Epidermal melanocyte (primary cell): ENCODE data around the gene TMEM253.

Experiments
- DNase-seq: peaks from one replicate; pipeline ENCODE4 v3.0.0; 2011; ENCODE audit warnings: low spot score; ENCODE audit not compliant: insufficient read length

Gene TMEM253

DNA sequence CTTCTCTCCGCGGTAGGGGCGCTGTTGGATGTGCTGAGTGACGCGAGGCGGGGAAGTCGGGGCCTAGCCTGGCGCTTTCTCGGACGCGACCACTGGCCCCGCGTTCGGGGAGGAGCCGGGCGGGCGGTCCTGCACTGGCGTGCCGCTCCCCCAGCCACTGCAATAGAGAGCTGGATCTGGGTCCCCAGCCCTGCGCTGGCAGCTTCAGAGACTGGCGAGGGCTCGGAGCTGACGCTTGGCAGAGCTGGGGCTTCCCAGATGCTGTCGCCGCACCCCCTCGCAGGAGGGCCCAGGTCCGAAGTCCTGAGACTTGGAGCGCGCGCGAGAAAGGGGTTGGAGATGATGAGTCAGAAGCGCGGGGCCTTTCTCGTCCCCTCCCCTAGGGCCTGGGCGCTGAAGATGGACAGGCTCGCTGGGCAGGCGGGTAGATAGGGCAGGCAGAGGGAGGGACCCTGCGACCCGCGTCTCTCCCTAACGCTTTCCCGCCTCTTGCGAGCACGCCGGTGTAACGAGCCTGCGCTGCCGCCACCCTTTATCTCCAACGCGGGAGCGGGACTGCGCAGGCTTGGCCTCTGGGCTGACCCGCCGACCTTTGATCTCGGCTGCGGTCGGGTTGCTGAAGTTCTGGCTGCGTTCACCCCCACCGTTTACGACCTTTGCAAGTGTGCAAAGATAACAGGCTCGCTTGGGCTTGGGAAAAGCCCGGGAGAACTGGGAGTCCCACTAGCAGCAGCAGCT, 3.0 kb downstream of the TMEM253 start:
- peak; percentile 94 for DNase-seq

DNA sequence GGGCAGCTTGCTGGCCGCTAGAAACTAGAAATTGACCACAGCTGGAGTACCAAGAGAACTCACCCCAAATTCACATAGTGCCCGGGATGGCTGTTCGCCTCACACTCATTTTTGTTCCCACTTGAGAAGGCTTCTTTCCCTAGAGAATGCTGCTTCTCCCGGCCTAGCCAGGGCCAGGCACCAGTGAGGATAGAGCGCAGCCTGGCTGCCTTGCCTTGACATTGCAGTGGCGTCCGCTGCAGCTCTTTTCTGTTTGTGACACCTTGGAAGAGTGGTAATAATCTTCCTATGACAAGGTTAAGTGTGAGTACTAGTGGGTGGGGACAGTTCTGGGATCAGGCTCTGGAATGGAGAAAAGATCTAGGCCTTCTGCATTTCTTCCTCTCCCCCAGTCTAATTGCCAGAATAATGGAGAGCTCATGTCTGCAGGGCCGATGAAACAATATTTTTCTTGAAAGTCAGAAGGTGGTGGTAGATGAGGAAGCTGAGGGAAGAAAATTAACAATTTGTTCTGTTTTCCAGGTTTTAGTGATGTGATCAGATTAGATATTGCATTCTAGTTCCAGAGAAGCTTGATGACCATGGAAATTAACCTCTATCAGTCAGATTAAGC, 3.7 kb downstream of the TMEM253 start:
- DNase-seq, result peak; percentile 76

DNA sequence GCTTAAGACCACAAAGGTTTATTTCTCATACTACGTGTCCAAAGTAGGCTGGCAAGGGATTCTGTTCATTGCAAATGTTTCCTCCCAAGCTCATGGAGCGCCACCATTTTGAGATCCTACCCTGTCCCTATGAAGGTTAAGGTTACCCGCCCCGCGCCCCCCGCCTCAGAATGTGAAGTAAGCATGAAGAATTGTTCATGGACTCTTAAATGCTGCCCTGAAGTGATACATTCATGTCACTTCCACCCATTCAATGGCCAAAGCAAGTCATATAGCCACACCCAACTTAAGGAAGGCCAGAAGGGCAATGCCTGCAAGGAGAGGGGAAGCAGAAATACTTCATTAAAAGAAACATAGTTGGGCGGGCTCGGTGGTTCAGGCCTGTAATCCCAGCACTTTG, 4.2 kb downstream of the TMEM253 start:
- DNase-seq, result no peak

DNA sequence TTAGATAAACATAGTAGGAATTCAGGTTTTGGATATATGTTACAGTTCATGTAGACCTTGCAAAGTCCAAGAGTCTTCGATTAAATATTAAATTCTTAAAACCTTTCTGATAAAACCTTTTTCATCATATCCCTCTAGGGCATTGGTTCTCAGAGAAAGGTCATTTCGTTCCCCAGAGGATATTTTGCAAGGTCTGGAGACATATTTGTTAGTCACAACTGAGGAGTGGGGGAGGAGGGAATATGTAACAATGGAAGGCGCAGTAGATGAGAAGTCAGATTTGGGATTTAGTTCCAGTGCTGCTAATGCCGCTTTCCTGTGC, 5.3 kb downstream of the TMEM253 start:
- no peak for DNase-seq

DNA sequence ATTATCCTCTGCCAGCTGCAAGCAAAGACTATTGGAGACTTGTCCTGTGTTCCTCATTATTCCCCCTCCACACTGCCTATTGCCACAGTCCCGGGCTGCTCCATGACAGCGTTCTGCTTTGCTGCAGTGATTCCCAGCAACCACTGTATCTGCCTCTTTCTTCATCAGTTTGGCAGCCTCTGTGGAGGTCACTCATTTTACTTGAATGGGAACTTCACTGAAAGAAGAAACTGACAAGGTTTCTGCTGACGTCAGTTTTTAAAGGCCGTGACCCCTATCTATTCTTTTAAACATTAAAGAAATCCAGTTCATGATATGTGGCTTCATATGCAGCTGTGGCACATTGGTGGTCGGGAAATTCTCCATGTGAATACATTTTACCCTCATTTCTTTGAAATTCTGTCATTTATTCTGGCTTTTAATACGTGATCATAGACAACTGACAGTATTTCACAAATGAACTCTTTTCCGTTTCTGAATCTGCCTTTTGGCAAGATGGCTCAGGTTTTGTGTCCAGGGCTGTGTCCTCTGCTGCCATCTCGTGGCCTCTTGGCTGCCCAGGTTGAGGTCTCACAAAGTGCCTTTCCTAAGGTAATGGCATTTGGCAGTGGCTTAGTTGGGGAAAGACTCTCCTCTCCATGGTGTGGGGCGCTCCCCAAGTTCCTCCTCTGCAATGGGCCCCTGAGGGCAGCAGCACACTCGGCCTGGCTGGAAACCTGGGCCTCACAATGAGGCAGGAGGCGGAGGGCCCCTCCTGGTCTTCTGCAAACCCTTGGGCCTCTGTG, 5.8 kb downstream of the TMEM253 start:
- DNase-seq, result no peak

DNA sequence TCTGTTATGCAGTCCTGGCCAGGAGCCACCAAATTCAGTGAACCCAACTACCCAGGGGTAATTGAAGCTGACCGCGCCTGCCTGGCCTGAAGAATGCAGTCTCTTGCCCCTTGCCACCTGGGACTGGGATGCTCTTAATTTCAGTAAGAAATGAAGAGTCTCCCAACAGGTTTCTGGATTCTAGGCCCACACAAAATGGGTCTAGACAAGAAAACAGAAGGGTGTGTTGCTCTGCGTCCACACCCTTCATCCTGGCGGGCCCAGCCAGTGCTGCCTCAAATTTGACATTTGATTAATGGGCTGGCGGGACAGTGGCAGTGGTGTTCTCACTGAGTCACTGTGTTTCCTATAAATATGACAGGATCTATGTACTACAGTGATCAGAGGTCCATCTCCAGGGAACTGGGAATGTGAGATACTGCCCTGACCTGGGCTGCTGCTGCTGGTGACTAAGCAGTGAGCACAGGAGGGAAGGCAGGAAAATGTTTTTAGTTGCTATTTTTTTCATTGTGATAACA, 6.5 kb downstream of the TMEM253 start:
- no peak for DNase-seq

DNA sequence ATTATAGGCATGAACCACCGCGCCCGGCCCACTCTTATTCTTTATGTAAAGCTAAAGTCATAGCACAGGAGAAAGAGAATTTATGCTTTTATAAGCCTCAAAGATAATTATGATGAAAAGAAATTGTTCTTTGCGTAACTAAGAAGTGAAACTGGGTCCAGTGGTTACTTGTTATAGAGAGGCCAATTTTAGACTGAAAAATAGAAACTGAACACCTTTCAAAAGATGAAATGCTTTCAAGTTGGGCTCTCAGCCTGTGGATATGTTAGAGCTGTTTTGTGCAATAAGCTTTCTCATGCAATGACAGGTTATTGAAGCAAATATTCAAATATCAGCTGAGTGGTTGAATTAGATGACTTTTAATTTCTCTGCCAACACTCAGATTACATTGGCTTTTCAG, 7.9 kb downstream of the TMEM253 start:
- DNase-seq, result no peak

DNA sequence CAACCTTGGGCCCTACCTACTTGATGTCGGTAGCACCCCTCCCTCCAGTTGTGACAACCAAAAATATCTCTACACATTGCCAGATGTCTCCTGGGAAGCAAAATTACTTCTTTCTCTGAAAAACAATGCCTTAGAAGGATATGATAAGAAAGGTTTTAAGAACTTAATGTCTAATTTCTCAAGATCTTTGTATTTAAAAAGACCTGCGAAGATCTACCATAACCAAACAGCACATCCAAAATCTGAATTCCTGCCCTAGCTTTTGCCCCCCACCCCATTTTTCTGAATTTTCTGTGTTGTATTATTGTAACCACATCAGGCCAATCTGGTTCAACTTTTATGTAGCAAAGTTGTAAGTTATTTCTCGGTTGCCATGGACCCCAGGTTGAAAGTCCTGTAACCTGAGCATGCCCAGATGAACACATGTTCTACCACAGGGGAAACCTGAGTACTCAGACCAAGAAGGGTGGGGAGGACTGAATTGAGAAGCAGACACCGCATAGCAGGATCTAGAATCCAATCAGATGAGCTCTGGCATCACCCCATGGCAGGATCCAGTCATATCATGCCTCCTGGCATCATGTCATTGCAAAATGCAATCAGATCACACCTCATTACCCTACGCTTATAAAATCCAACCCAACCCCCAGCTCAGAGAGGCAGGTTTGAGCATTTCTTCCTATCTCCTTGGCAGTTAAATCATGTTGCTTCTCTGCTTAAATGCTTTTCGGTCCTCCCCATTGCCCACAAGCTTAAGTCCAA, 8.7 kb downstream of the TMEM253 start:
- no peak for DNase-seq

DNA sequence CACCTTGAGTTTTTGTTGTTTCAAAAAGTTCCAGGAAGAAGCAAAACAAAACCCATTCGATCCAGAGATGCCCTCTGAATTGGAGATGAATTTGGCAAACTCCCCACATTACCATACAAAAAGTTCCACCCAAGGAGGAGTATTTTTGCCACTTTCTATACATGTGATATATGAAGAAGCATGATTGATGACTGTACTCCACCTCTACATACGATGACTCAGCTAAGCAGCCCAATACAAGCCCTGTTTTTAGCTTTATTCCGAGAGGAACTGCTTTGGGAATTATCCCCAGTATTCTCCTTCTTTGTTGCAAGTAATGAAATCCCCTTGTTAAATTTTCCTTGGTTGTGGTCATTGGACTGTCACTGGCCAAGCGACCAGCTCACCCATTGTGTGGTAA, 11.4 kb downstream of the TMEM253 start:
- DNase-seq, result no peak

DNA sequence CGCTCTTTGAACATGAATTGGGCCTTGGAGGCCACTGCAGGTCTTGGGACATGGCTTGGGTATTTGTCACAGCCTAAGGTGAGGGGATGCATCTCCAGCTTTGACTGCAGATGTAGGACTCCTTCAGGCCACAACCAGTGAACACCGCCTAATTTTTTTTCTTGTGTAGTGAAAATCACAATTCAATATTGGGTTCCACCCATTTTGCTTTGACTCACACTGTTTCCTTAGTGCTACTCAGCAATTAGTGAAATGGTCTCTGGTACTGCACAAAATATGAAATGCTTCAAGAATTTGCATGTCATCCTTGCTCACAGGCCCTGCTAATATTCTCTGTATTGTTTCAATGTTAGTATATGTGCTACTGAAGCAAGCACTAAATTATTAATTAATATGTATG, 12.5 kb downstream of the TMEM253 start:
- no peak for DNase-seq

DNA sequence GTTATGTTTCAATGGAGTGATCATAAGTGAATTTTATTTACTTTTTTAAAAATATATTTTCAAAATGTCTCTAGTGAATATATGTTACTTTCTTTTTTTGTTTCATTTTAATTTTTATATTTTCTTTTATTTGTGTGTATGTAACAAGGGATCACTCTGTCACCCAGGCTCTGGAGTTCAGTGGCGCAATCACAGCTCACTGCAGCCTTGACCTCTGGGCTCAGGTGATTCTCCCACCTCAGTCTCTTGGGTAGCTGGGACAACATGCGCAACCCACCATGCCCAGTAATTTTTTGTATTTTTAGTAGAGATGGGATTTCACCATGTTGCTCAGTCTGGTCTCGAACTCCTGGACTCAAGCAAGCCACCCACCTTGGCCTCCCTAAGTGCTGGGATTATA, 18.1 kb downstream of the TMEM253 start:
- no peak for DNase-seq

DNA sequence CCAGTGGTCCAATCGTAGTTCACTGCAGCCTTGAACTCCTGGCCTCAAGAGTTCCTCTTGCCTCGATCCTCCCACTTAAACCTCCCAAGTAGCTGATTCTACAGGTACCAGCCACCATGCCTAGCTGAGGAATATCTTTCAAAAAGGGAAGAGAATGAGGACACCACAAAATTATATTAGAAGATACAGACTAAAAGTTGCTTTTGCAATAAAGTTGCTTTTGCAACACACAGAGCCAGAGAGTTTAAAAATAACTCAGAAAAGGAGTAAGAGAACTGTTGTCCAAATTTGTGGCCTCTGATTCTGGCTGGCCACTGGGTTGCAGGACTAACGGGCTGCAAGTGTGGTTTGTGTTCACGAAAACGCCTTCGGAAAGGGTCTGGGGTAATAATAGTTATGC, 19.8 kb downstream of the TMEM253 start:
- no peak for DNase-seq

DNA sequence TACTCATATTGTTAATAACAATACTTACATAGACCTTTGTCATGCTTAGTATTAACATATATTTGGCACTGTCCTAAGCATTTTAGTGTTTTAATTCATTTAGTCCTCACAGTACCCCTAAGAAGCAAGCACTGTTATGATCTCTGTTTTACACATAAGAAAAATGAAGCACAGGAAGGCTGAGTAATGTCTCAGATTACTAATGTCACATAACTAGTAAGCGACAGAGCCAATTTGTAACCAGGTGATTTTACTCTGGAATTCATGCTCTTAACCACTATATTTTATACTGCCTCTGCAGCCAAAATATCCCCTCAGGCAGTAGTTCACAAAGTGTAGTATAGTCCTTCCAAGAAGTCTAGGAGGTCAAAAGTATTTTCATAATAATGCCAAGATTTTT, 20.3 kb downstream of the TMEM253 start:
- DNase-seq, result no peak

DNA sequence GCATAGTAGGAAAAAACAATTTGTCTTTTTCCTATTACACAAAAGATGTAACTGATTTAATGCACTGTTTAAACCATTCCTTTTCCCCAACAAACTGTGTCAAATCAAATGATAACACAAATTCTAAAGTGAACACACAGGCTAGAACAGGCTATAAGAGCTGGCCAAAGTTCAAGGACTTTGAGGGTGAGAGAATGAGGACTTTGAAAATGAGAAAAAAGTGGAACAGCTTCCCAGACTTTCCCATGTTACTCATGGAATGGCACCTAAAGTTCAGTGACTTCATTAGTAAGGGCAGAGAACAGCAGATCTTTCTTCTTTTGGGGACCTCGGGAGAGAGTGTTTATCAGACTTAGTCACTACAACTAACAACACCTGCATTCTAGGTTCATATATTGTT, 22.6 kb downstream of the TMEM253 start:
- DNase-seq, result no peak

DNA sequence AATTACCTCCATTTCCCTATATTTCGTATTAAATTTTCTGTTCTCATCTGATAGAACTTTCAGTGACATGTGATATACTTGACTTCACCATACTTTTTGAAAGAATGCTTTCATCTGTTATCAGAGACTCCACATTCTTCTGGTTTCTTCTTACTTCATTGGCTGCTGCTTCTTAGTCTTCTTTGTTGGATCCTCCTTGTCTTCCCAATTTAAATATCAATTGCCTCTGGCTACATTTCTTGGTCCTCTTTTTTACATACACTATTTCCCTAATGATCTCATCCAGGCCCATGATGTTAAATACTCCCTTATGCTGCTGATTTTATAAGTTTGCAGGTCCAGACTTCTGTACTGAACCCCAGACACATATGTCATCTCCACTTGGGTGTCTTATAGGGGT, 33.0 kb downstream of the TMEM253 start:
- peak; percentile 44 for DNase-seq

DNA sequence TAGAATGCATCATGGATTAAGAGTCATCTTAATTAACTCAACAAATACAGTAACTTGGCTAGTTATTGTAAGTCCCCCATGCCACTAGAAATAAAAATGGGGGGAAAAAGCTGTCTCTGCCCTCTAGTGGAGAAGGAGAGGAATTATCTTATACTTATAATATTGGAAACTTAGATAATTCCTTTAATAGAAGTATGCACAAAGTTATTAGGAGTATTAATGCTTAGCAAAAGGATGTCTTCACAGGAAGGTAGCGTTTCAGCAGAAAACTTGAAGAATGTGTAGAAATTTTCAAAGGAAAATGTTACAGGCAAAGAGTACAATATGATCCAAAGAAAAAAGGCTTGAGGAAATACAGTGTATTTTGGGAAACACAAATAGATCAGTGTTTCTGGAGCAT, 35.2 kb downstream of the TMEM253 start:
- DNase-seq, result peak; percentile 37

DNA sequence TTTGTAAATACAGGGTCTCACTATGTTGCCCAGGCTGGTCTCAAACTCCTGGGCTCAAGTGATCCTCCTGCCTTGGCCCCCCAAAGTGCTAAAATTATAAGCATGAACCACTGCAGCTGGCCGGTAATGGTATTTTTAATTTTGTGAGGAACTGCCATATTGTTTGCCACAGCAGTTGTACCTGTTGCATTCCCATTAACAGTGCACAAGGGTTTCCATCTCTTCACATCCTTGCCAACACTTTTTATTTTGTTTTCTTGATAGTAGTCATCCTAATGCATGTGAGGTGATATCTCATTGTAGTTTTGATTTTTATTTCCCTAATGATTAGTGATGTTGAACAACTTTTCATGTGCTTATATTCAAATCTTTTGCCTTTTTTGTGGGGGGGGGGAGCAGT, 41.5 kb downstream of the TMEM253 start:
- DNase-seq, result no peak

DNA sequence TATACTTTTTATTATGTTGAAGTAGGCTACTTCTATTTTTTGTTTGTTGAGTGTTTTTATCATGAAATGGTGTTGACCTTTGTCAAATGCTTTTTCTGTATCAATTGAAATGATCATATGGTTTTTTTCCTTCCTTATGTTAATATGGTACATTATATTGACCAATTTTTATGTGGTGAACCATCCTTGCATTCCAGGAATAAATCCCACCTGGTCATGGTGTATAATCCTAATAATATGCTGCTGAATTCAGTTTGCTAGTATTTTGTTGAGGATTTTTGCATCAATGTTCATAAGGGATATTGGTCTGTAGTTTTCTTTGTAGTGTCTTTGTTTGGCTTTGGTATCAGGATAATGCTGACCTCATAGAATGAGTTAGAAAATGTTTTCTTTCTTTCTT, 44.6 kb downstream of the TMEM253 start:
- DNase-seq, result no peak

DNA sequence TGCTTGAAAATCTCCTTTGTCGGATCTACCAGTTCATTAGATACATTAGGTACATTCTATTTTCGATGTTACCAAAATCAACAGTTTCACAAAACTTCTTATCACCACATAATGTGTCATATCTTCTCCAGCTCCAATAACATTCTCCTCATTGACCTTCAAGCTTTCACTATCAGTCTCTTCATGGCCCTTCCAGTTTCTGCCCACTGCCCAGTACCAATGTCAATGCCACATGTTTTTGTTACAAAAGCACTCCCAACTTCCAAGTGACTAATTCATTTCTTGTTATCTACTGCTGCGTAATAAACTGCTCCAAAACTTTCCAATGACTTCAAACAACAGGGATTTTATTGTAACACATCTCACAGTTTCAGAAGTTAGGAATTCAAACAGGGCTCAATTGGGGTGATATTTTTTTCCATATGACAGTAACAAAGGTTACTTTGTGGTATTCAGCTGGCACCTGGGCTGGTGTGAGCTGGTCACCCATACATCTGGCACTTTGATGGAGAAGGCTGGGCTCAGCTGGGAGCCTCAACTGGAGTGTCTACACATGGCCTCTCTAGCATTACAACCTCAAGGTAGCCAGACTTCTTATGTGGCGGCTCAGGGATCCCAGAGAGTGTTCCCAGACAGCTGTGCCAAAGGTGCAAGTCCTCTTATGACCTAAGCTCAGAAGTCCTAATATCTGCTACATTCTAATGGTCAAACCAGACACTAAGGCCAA, 48.9 kb downstream of the TMEM253 start:
- DNase-seq, result no peak
